Endothelial cell (in vitro differentiated cells): ENCODE data around the gene TTBK1. TPM values are rescaled to one million over a fixed set of nuclear protein-coding genes. Genes with fewer than 3 reads are reported as not detected.

Experiments
- DNase-seq: peaks from one replicate; pipeline ENCODE4 v3.0.0; 2021; ENCODE audit warnings: low spot score
- H3K27ac Mint-ChIP-seq: one replicate; pipeline ENCODE4 v1.8.0; 2021; ENCODE audit warnings: mixed read lengths, inconsistent platforms; ENCODE audit not compliant: unreplicated experiment
- H3K27me3 Mint-ChIP-seq: one replicate; pipeline ENCODE4 v1.8.0; 2021; ENCODE audit warnings: mild to moderate bottlenecking, moderate library complexity, mixed read lengths, inconsistent platforms; ENCODE audit not compliant: unreplicated experiment
- H3K36me3 Mint-ChIP-seq: one replicate; pipeline ENCODE4 v1.8.0; 2021; ENCODE audit warnings: mild to moderate bottlenecking, low read depth, mixed read lengths, inconsistent platforms; ENCODE audit not compliant: unreplicated experiment
- H3K4me1 Mint-ChIP-seq: one replicate; pipeline ENCODE4 v1.8.0; 2021; ENCODE audit warnings: mild to moderate bottlenecking, mixed read lengths, inconsistent platforms; ENCODE audit not compliant: unreplicated experiment
- H3K4me3 Mint-ChIP-seq: one replicate; pipeline ENCODE4 v1.8.0; 2021; ENCODE audit warnings: mild to moderate bottlenecking, mixed read lengths, inconsistent platforms; ENCODE audit not compliant: unreplicated experiment
- H3K9me3 Mint-ChIP-seq: one replicate; pipeline ENCODE4 v1.8.0; 2021; ENCODE audit warnings: mixed read lengths, inconsistent platforms; ENCODE audit not compliant: unreplicated experiment
- CTCF ChIP-seq: fragments of 200-600 bp; sonication (generic); IDR thresholded peaks from one replicate; pipeline ENCODE4 v1.5.0; 2021; ENCODE audit warnings: antibody characterized with exemption; ENCODE audit not compliant: unreplicated experiment
- total RNA-seq: library from RNA; stranded (reverse); fragmentation: NEBNext Ultra II Directional; extraction: Animal tissue kit (Norgen Biotek cat#: 25700); gene quantifications from one replicate; pipeline ENCODE4 v1.2.1, GENCODE V29; 2021; ENCODE audit not compliant: unreplicated experiment

The TTBK1 gene
- total RNA-seq, 1 donor from 2014 or later = 1.0 TPM

GRCh38 chr6:43303751-43304331 lies 60.6 kb downstream of the TTBK1 start:
- Mint-ChIP-seq H3K4me1 (no peaks in the 10 kb centered on the region), H3K27ac (no peak overlapping the region)

GRCh38 chr6:43304361-43304760 lies 61.1 kb downstream of the TTBK1 start:
- H3K4me3 Mint-ChIP-seq = no peak overlapping the region
- H3K27ac Mint-ChIP-seq = no peak overlapping the region
- H3K36me3 Mint-ChIP-seq = no peaks in the 10 kb centered on the region
- no peaks in the 10 kb centered on the region for H3K9me3 Mint-ChIP-seq
- TF ChIP-seq CTCF = no peak
- no peak for DNase-seq
- no peaks in the 10 kb centered on the region for H3K4me1 Mint-ChIP-seq
- peaks cover 1% of the 10 kb centered on the region for H3K27me3 Mint-ChIP-seq

More at GRCh38 chr6:43303751-43304331, 60.6 kb downstream of the TTBK1 start:
- H3K27me3 Mint-ChIP-seq = peaks cover 3% of the 10 kb centered on the region
- H3K36me3 Mint-ChIP-seq = no peaks in the 10 kb centered on the region
- no peak for DNase-seq
- no peak overlapping the region for H3K4me3 Mint-ChIP-seq
- no peaks in the 10 kb centered on the region for H3K9me3 Mint-ChIP-seq
- TF ChIP-seq CTCF = no peak

- no peaks in the 10 kb centered on the region for H3K36me3 Mint-ChIP-seq
- no peaks in the 10 kb centered on the region for H3K9me3 Mint-ChIP-seq
- H3K27ac Mint-ChIP-seq = no peak overlapping the region
- no peak for TF ChIP-seq CTCF
- no peaks in the 10 kb centered on the region for H3K4me1 Mint-ChIP-seq
- DNase-seq = no peak
- H3K4me3 Mint-ChIP-seq = no peak overlapping the region
- H3K27me3 Mint-ChIP-seq = peaks cover 1% of the 10 kb centered on the region
These were observed 61.6 kb downstream of the TTBK1 start for GRCh38 chr6:43304882-43305281.

- no peak for TF ChIP-seq CTCF
- no peak overlapping the region for H3K27ac Mint-ChIP-seq
These were observed 62.8 kb downstream of the TTBK1 start for GRCh38 chr6:43306086-43306485.

GRCh38 chr6:43307451-43308100 lies 64.3 kb downstream of the TTBK1 start:
- TF ChIP-seq CTCF = no peak
- H3K27ac Mint-ChIP-seq = no peak overlapping the region
- no peaks in the 10 kb centered on the region for H3K36me3 Mint-ChIP-seq
- H3K27me3 Mint-ChIP-seq = no peaks in the 10 kb centered on the region
- no peak overlapping the region for H3K4me3 Mint-ChIP-seq
- no peaks in the 10 kb centered on the region for H3K9me3 Mint-ChIP-seq
- DNase-seq = no peak
- H3K4me1 Mint-ChIP-seq = no peaks in the 10 kb centered on the region

More at GRCh38 chr6:43306086-43306485, 62.8 kb downstream of the TTBK1 start:
- peaks cover 1% of the 10 kb centered on the region for H3K27me3 Mint-ChIP-seq
- no peaks in the 10 kb centered on the region for H3K4me1 Mint-ChIP-seq
- H3K36me3 Mint-ChIP-seq = no peaks in the 10 kb centered on the region
- H3K9me3 Mint-ChIP-seq = no peaks in the 10 kb centered on the region
- no peak overlapping the region for H3K4me3 Mint-ChIP-seq
- DNase-seq = no peak
